PFSK-1 (cell line): ENCODE measurements around the gene DCAF17.

Source experiments
- FOXP2 ChIP-seq: optimal IDR thresholded peaks from 2 replicates; pipeline ENCODE3; 2011; ENCODE audit warnings: borderline replicate concordance, control low read depth, inconsistent platforms; ENCODE audit not compliant: insufficient read depth; ENCODE audit errors: extremely low read length, extremely low read depth
- POLR2AphosphoS5 ChIP-seq: IDR thresholded peaks from 2 replicates; pipeline ENCODE4 v1.6.1; 2012; ENCODE audit warnings: low read depth, mild to moderate bottlenecking, control low read depth, low read length, moderate library complexity
- REST ChIP-seq, 2 experiments: IDR thresholded peaks; 2 replicates each; pipeline versions ENCODE4 v1.6.1 to v1.8.0; 2011 to 2012; ENCODE audit warnings: low read depth in 2 of 2, low read length in 2 of 2, control low read depth in 1 of 2, inconsistent platforms in 1 of 2, mild to moderate bottlenecking in 1 of 2, moderate library complexity in 1 of 2; ENCODE audit not compliant: insufficient read depth in 1 of 2
- SIN3A ChIP-seq: IDR thresholded peaks from 2 replicates; pipeline ENCODE4 v1.6.1; 2012; ENCODE audit warnings: mild to moderate bottlenecking, low read length, moderate library complexity, borderline replicate concordance; ENCODE audit not compliant: insufficient read depth
- TAF1 ChIP-seq: IDR thresholded peaks from 2 replicates; pipeline ENCODE4 v1.6.1; 2012; ENCODE audit warnings: low read length, control low read depth, borderline replicate concordance; ENCODE audit not compliant: insufficient read depth

Gene DCAF17

DNA sequence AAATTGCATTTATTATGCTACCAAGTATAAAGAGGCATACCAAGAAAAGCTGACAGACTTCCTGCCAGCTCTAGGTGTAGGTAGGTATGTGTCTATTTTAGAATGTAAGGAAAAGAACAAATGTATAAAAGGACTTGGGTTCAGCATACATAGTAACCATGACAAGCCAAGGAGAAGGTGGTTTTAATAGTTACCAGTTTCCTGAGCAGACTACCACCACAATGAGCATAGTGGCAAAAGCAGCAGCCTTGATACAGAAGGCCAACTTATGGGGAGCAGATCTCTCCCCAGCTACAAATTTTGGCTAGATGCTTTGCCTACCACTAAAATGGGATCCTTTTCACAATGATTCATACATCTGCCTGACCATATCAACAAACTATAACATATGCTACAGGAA is 34.7 kb upstream of the DCAF17 start:
- TF ChIP-seq POLR2AphosphoS5 (no peak), REST (IDR thresholded peaks at IDR 0.05; ENCODE audit: insufficient read depth in 1 of 2, low read depth in 2 of 2, low read length in 2 of 2) (no peak), TAF1 (no peak), FOXP2 (no peak), SIN3A (no peak)

- TF ChIP-seq REST (IDR thresholded peaks at IDR 0.05; ENCODE audit: insufficient read depth in 1 of 2, low read depth in 2 of 2, low read length in 2 of 2), result no peak
- TF ChIP-seq SIN3A, result no peak
- TF ChIP-seq TAF1, result no peak
- no peak for TF ChIP-seq POLR2AphosphoS5
- TF ChIP-seq FOXP2, result no peak
Observed at GRCh38 chr2:171400395-171400794, 33.6 kb upstream of the DCAF17 start.

DNA sequence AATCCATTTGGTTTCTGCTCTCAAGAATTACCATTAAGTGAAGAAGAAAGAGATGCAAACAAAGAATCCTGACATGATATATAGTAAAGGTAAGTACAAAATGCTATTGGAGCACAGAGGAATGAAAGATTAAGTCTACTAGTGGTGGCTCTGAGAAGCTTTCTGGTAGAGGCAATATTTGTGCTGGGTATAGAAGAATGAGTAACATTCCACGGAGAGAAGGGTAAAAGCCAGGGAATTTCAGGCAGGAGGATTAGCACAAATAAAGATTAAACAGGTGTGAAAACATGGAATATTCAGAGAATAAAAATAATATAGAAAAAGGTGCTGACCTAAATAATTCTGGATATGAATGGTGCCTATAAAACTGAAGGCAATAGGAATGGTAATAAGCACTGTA is 32.1 kb upstream of the DCAF17 start:
- no peak for TF ChIP-seq SIN3A
- no peak for TF ChIP-seq TAF1
- TF ChIP-seq FOXP2, result no peak
- TF ChIP-seq REST (IDR thresholded peaks at IDR 0.05; ENCODE audit: insufficient read depth in 1 of 2, low read depth in 2 of 2, low read length in 2 of 2), result no peak
- no peak for TF ChIP-seq POLR2AphosphoS5

DNA sequence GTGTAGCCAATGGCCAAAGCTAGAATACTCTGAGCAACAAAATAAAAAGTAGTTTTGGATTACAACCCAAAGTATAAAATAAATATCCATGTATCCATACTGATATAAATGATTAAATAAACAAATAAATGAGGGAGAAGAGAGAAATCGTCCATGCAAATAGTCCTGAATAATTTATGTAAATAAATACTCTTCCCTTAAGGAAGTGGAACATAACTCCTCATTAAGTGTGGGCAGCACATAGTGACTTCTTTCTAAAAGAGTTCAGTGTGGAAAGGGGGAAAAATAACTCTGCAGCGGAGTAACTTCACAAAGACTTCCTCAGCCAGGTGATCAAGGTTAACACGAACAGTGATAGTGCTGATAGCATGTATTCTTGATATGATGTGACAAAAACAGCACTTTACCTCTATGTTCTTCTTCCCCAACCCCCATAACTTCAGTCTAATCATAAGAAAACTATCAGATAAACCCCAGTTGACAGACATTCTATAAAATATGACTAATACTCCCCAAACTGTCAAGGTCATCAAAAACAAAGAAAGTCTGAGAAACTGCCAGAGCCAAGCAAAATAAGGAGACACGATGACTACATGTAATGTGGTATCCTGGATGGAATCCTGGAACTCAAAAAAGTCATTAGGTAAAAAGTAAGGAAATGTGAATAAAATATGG is 31.0 kb upstream of the DCAF17 start:
- no peak for TF ChIP-seq SIN3A
- TF ChIP-seq POLR2AphosphoS5, result no peak
- no peak for TF ChIP-seq TAF1
- TF ChIP-seq FOXP2, result no peak
- TF ChIP-seq REST (IDR thresholded peaks at IDR 0.05; ENCODE audit: insufficient read depth in 1 of 2, low read depth in 2 of 2, low read length in 2 of 2), result no peak
